B cell (primary cell): ENCODE data around the gene THADA.

Experiments
- EZH2 ChIP-seq: IDR thresholded peaks from 2 replicates; pipeline ENCODE4 v1.6.1; 2012; ENCODE audit warnings: borderline replicate concordance, low read depth, mild to moderate bottlenecking, moderate library complexity, low read length; ENCODE audit not compliant: insufficient read depth, poor library complexity, severe bottlenecking
- TF ChIP-seq, protein P1 (sequence below): fragments of 200-600 bp; IDR thresholded peaks from one replicate; pipeline ENCODE4 v1.8.0; 2022; ENCODE audit warnings: antibody characterized with exemption, mild to moderate bottlenecking

DNA sequence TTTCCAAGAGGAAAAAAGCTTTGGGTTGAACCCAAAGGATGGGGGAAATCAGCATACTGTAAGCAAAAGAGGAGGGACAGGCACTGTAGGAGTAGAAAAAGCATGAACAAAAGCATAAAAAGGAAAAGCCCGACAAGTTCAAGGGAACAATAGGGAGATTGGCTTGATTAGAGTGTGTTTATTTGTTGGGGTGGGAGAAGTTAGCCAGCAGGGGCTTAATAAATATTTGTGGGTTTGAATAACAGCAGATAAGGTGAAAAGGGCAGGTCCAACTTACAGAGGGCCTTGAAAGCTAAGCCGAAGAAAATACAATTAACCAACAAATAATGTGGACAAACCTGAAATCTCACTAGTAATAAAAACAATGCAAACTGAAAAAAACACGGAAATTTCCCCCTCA lies 126.7 kb downstream of the THADA start:
- TF ChIP-seq, protein P1, sequence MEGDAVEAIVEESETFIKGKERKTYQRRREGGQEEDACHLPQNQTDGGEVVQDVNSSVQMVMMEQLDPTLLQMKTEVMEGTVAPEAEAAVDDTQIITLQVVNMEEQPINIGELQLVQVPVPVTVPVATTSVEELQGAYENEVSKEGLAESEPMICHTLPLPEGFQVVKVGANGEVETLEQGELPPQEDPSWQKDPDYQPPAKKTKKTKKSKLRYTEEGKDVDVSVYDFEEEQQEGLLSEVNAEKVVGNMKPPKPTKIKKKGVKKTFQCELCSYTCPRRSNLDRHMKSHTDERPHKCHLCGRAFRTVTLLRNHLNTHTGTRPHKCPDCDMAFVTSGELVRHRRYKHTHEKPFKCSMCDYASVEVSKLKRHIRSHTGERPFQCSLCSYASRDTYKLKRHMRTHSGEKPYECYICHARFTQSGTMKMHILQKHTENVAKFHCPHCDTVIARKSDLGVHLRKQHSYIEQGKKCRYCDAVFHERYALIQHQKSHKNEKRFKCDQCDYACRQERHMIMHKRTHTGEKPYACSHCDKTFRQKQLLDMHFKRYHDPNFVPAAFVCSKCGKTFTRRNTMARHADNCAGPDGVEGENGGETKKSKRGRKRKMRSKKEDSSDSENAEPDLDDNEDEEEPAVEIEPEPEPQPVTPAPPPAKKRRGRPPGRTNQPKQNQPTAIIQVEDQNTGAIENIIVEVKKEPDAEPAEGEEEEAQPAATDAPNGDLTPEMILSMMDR, result no peak
- no peak for TF ChIP-seq EZH2
